Endothelial cell of umbilical vein (primary cell): Measurements from ENCODE around the gene CACTIN. TPM values are rescaled to one million over a fixed set of nuclear protein-coding genes. Genes with fewer than 3 reads are reported as not detected.

Experiments
- BruUV-seq: library from RNA; stranded (reverse); fragments of 400-500 nt; replicated peaks from 2 replicates; lab custom pipeline; 2021; lab: Mats Ljungman, UMichigan
- CTCF ChIA-PET: fragments of 300-600, 350-600 bp; sonication (Branson Sonifier 250); formaldehyde crosslinking; loops from one replicate; lab custom pipeline; 2021; ENCODE audit warnings: antibody characterized with exemption, inconsistent platforms; lab: Charles Lee
- POLR2A ChIA-PET: fragments of 300-600, 350-600 bp; sonication (Branson Sonifier 250); formaldehyde crosslinking; loops from one replicate; lab custom pipeline; 2021; ENCODE audit warnings: antibody characterized with exemption, inconsistent platforms; lab: Charles Lee
- DNase-seq: peaks from one replicate; pipeline ENCODE4 v3.0.0-alpha.2; 2011; ENCODE audit warnings: low read depth, low spot score
- FAIRE-seq: peaks from 2 replicates; lab custom pipeline; 2011; peaks lifted over from hg19 to GRCh38; lab: Jason Lieb, UNC
- H2AFZ ChIP-seq: 2 replicates; pipeline ENCODE4 v1.6.0; 2012; ENCODE audit warnings: low read depth, low read length, control low read depth, inconsistent platforms
- H3K27ac ChIP-seq: 2 replicates; pipeline ENCODE4 v1.5.1; 2011; ENCODE audit warnings: low read depth, mild to moderate bottlenecking, control low read depth, low read length, moderate library complexity; ENCODE audit not compliant: insufficient read depth
- H3K27me3 ChIP-seq, 2 experiments: 2 replicates each; pipeline versions ENCODE4 v1.6.0 to v1.6.1; 2011; ENCODE audit warnings: low read length in 2 of 2, mixed read lengths in 1 of 2; ENCODE audit not compliant: control insufficient read depth in 2 of 2, insufficient read depth in 2 of 2
- H3K36me3 ChIP-seq, 2 experiments: 2 replicates in 1 of 2; 3 replicates in 1 of 2; pipeline ENCODE4 v1.5.1; 2011; ENCODE audit warnings: low read length in 2 of 2, mild to moderate bottlenecking in 1 of 2, moderate library complexity in 1 of 2; ENCODE audit not compliant: control insufficient read depth in 2 of 2, insufficient read depth in 2 of 2; ENCODE audit errors: extremely low read depth in 1 of 2
- H3K4me1 ChIP-seq: 3 replicates; pipeline ENCODE4 v1.5.1; 2011; ENCODE audit warnings: mild to moderate bottlenecking, low read length; ENCODE audit not compliant: control insufficient read depth, insufficient read depth; ENCODE audit errors: extremely low read depth
- H3K4me2 ChIP-seq: 2 replicates; pipeline ENCODE4 v1.6.1; 2011; ENCODE audit warnings: low read length, control low read depth, mixed read lengths; ENCODE audit not compliant: insufficient read depth
- H3K4me3 ChIP-seq, 3 experiments: fragments of 200-600 bp in 1 of 3; sonication (generic), shearing (Covaris generic) in 1 of 3; replicated peaks in 1 of 3; 2 replicates each; pipeline ENCODE4 v1.5.1; 2011 to 2016; ENCODE audit warnings: control low read depth in 3 of 3, low read length in 3 of 3, mild to moderate bottlenecking in 2 of 3, inconsistent platforms in 1 of 3, low read depth in 1 of 3, moderate library complexity in 1 of 3; ENCODE audit not compliant: insufficient read depth in 1 of 3
- H3K79me2 ChIP-seq: 2 replicates; pipeline ENCODE4 v1.6.0; 2012; ENCODE audit warnings: low read length, inconsistent platforms; ENCODE audit not compliant: control insufficient read depth, insufficient read depth
- H3K9ac ChIP-seq: replicated peaks from 2 replicates; pipeline ENCODE3; 2011; ENCODE audit warnings: low read length, control low read depth; ENCODE audit not compliant: insufficient read depth; ENCODE audit errors: extremely low read depth
- H3K9me1 ChIP-seq: replicated peaks from 3 replicates; pipeline ENCODE4 v1.6.0; 2011; ENCODE audit warnings: mild to moderate bottlenecking, low read length; ENCODE audit not compliant: control insufficient read depth, insufficient read depth; ENCODE audit errors: extremely low read depth
- H3K9me3 ChIP-seq: replicated peaks from 2 replicates; pipeline ENCODE4 v1.5.1; 2012; ENCODE audit warnings: low read length, inconsistent platforms; ENCODE audit not compliant: control insufficient read depth, insufficient read depth
- H4K20me1 ChIP-seq: replicated peaks from 2 replicates; pipeline ENCODE3; 2011; ENCODE audit warnings: mild to moderate bottlenecking, low read length; ENCODE audit not compliant: control insufficient read depth, insufficient read depth; ENCODE audit errors: extremely low read depth
- CTCF ChIP-seq, 2 donors: IDR thresholded peaks; 1 replicate in 1 of 2; 2 replicates in 1 of 2; pipeline ENCODE4 v1.5.1; 2011; ENCODE audit warnings: low read length in 2 of 2, mild to moderate bottlenecking in 2 of 2, moderate library complexity in 2 of 2, control low read depth in 1 of 2, inconsistent platforms in 1 of 2, low read depth in 1 of 2; ENCODE audit not compliant: insufficient read depth in 1 of 2; ENCODE audit errors: extremely low read depth in 1 of 2
- EZH2 ChIP-seq: IDR thresholded peaks from 2 replicates; pipeline ENCODE4 v1.6.1; 2012; ENCODE audit warnings: borderline replicate concordance, low read depth, mild to moderate bottlenecking, moderate library complexity, low read length, inconsistent platforms; ENCODE audit not compliant: severe bottlenecking
- FOS ChIP-seq: IDR thresholded peaks from 2 replicates; pipeline ENCODE4 v1.6.1; 2011; ENCODE audit warnings: mild to moderate bottlenecking, low read length, moderate library complexity, borderline replicate concordance; ENCODE audit not compliant: insufficient read depth
- GATA2 ChIP-seq: IDR thresholded peaks from 2 replicates; pipeline ENCODE4 v1.7.0; 2011; ENCODE audit warnings: low read depth, mild to moderate bottlenecking, moderate library complexity, mixed read lengths, low read length; ENCODE audit not compliant: insufficient read length, insufficient read depth
- JUN ChIP-seq: IDR thresholded peaks from 2 replicates; pipeline ENCODE4 v1.6.1; 2011; ENCODE audit warnings: borderline replicate concordance, low read depth; ENCODE audit not compliant: insufficient read length, insufficient read depth
- MYC ChIP-seq: IDR thresholded peaks from one replicate; pipeline ENCODE4 v1.6.1; 2011; ENCODE audit warnings: mild to moderate bottlenecking, low read depth, low read length
- POLR2A ChIP-seq: IDR thresholded peaks from 2 replicates; pipeline ENCODE4 v1.6.1; 2012; ENCODE audit warnings: low read depth, mild to moderate bottlenecking, control low read depth, low read length
- POLR2AphosphoS5 ChIP-seq: IDR thresholded peaks from 2 replicates; pipeline ENCODE4 v1.6.1; 2012; ENCODE audit warnings: low read depth, mild to moderate bottlenecking, control low read depth, low read length, moderate library complexity; ENCODE audit not compliant: insufficient read depth
- dilution Hi-C: fragments of 300-500 bp; cut with MboI; formaldehyde crosslinking; loops from one replicate; pipeline ENCODE4 v1.15.0; 2019; ENCODE audit warnings: low sequenced_read_pairs; ENCODE audit not compliant: extremely low pct_ligation_motif_present
- intact Hi-C: fragments of 100-400 bp; cut with micrococcal nuclease; formaldehyde crosslinking; loops from one replicate; pipeline ENCODE4 v1.10.0; 2022
- polyA plus RNA-seq, 4 experiments: library from polyadenylated mRNA; depleted of rRNA in 3 of 4; stranded (reverse) in 3 of 4; unstranded in 1 of 4; fragments of >200 nt; gene quantifications; 2 replicates each; pipeline versions ENCODE4 v1.2.1 to v1.2.3, GENCODE V29; 2011 to 2012; ENCODE audit warnings: missing spikeins in 1 of 4
- total RNA-seq: library from RNA; stranded (reverse); gene quantifications from 2 replicates; pipeline ENCODE4 v1.2.3, GENCODE V29; 2021
- TF ChIP-seq, protein P1 (sequence below): IDR thresholded peaks from 2 replicates; pipeline ENCODE4 v1.6.1; 2011; ENCODE audit not compliant: insufficient read depth, insufficient read length

Gene CACTIN
- total and polyA plus RNA-seq, 2 donors (not counting 3 experiments of a cell fraction or from before 2014, with no cell fraction given), result 29.7 to 36.1 TPM

GRCh38 chr19:3614858-3615505, 11.6 kb downstream of the CACTIN start:
- dilution Hi-C loops, result no loop called here
- H3K4me2 ChIP-seq, result no peak overlapping the region
- H3K27ac ChIP-seq, result no peak overlapping the region
- intact Hi-C loops, result no loop called here
- FAIRE-seq (no peak), DNase-seq (no peak)
- no peak for TF ChIP-seq POLR2AphosphoS5
- TF ChIP-seq, protein P1, sequence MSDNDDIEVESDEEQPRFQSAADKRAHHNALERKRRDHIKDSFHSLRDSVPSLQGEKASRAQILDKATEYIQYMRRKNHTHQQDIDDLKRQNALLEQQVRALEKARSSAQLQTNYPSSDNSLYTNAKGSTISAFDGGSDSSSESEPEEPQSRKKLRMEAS, result no peak
- no peak for TF ChIP-seq FOS
- TF ChIP-seq JUN, result no peak
- no peak for TF ChIP-seq POLR2A
- TF ChIP-seq MYC, result no peak
- no peak for TF ChIP-seq EZH2
- no peak for TF ChIP-seq CTCF (IDR thresholded peaks at IDR 0.05; ENCODE audit: extremely low read depth in 1 of 2, insufficient read depth in 1 of 2, low read depth in 1 of 2, low read length in 2 of 2)
- TF ChIP-seq GATA2, result no peak
- H3K79me2 ChIP-seq, result no peaks in the 10 kb centered on the region
- no peaks in the 10 kb centered on the region for H3K9me3 ChIP-seq
- H3K9me1 ChIP-seq, result no peaks in the 10 kb centered on the region
- H2AFZ ChIP-seq, result no peak overlapping the region
- H4K20me1 ChIP-seq, result no peaks in the 10 kb centered on the region
- no peaks in the 10 kb centered on the region for H3K27me3 ChIP-seq
- peaks cover 0 to 19% of the 10 kb centered on the region in 2 experiments for H3K36me3 ChIP-seq
- no peaks in the 10 kb centered on the region for H3K4me1 ChIP-seq
- ChIA-PET POLR2A (no interaction called here), CTCF (interaction anchor here (1.0 to 1.3 kb wide), 3 partner anchors 61 to 310 kb away, joined by 3 to 5 read pairs (median 4); no protein-coding TSS in a partner anchor)
- BruUV-seq, result no TSS peak
- H3K4me3 ChIP-seq, result no peak overlapping the region
- H3K9ac ChIP-seq, result no peak overlapping the region
